ENCODE data around the gene OXNAD1. TPM values are rescaled to one million over a fixed set of nuclear protein-coding genes. Genes with fewer than 3 reads are reported as not detected.

The OXNAD1 gene
- total RNA-seq, 2 donors from 2014 or later: 23.4 to 26.2 TPM

- no peaks in the 10 kb centered on the region for H3K36me3 ChIP-seq
- no peak overlapping the region for H3K27ac ChIP-seq
- H3K27me3 ChIP-seq: no peaks in the 10 kb centered on the region
- intact Hi-C loops (cut with DNase I): loop anchor here (10.0 kb wide), 2 partner anchors 426 to 606 kb away; no protein-coding TSS in a partner anchor
- H3K9me3 ChIP-seq: no peaks in the 10 kb centered on the region
- H3K4me1 ChIP-seq: no peaks in the 10 kb centered on the region
- no peak for TF ChIP-seq CTCF (IDR thresholded peaks at IDR 0.05)
- no peak for DNase-seq
- H3K9ac ChIP-seq (ENCODE audit: low read depth in 2 of 2, low read length in 2 of 2): no peak overlapping the region
- H3K4me3 ChIP-seq: no peak overlapping the region
These were observed 23.8 kb upstream of the OXNAD1 start for GRCh38 chr3:16241225-16241624.

- Histone ChIP-seq H3K36me3 (no peaks in the 10 kb centered on the region), H3K9me3 (no peaks in the 10 kb centered on the region), H3K27me3 (no peaks in the 10 kb centered on the region), H3K4me1 (no peaks in the 10 kb centered on the region), H3K4me3 (no peak overlapping the region), H3K9ac (ENCODE audit: low read depth in 2 of 2, low read length in 2 of 2) (no peak overlapping the region), H3K27ac (no peak overlapping the region)
- no peak for TF ChIP-seq CTCF (IDR thresholded peaks at IDR 0.05)
- intact Hi-C loops (cut with DNase I): loop anchor here (10.0 kb wide), 2 partner anchors 427 to 607 kb away; no protein-coding TSS in a partner anchor
- no peak for DNase-seq
These were observed 22.8 kb upstream of the OXNAD1 start for GRCh38 chr3:16242177-16242576.

GRCh38 chr3:16243706-16244490 is 21.1 kb upstream of the OXNAD1 start:
- H3K9me3 ChIP-seq: no peaks in the 10 kb centered on the region
- H3K9ac ChIP-seq (ENCODE audit: low read depth in 2 of 2, low read length in 2 of 2): no peak overlapping the region
- H3K4me1 ChIP-seq: no peaks in the 10 kb centered on the region
- no peaks in the 10 kb centered on the region for H3K36me3 ChIP-seq
- DNase-seq: no peak
- H3K4me3 ChIP-seq: no peak overlapping the region
- TF ChIP-seq CTCF (IDR thresholded peaks at IDR 0.05): no peak
- intact Hi-C loops (cut with DNase I): loop anchor here (10.0 kb wide), 2 partner anchors 429 to 609 kb away; no protein-coding TSS in a partner anchor
- H3K27ac ChIP-seq: no peak overlapping the region
- no peaks in the 10 kb centered on the region for H3K27me3 ChIP-seq

- no peaks in the 10 kb centered on the region for H3K9me3 ChIP-seq
- no peak overlapping the region for H3K27ac ChIP-seq
- H3K36me3 ChIP-seq: no peaks in the 10 kb centered on the region
- no peaks in the 10 kb centered on the region for H3K27me3 ChIP-seq
- H3K9ac ChIP-seq (ENCODE audit: low read depth in 2 of 2, low read length in 2 of 2): no peak overlapping the region
- H3K4me1 ChIP-seq: no peaks in the 10 kb centered on the region
- intact Hi-C loops (cut with DNase I): loop anchor here (2.0 to 10.0 kb wide), 4 partner anchors 68 to 611 kb away; no protein-coding TSS in a partner anchor
- no peak overlapping the region for H3K4me3 ChIP-seq
- TF ChIP-seq CTCF (IDR thresholded peaks at IDR 0.05): no peak
- DNase-seq: no peak
These were observed 19.4 kb upstream of the OXNAD1 start for GRCh38 chr3:16245609-16246008.

- H3K27me3 ChIP-seq: no peaks in the 10 kb centered on the region
- intact Hi-C loops (cut with DNase I): loop anchor here (2.0 to 10.0 kb wide), 4 partner anchors 70 to 613 kb away; no protein-coding TSS in a partner anchor
- DNase-seq: peak; percentile 84
- H3K4me3 ChIP-seq: no peak overlapping the region
- H3K27ac ChIP-seq: no peak overlapping the region
- H3K9ac ChIP-seq (ENCODE audit: low read depth in 2 of 2, low read length in 2 of 2): no peak overlapping the region
- H3K4me1 ChIP-seq: no peaks in the 10 kb centered on the region
- no peaks in the 10 kb centered on the region for H3K9me3 ChIP-seq
- H3K36me3 ChIP-seq: no peaks in the 10 kb centered on the region
- TF ChIP-seq CTCF (IDR thresholded peaks at IDR 0.05): peak; percentile 90
These were observed 17.5 kb upstream of the OXNAD1 start for GRCh38 chr3:16247282-16248061.

All from colonic mucosa (tissue), 4 donors.